Nephron (organoid): ENCODE data around the gene SHISA6.

Experiments used
- H3K27ac Mint-ChIP-seq, 3 experiments: 2 replicates each; pipeline ENCODE4 v1.8.0; 2020; ENCODE audit warnings: mixed read lengths in 3 of 3, mild to moderate bottlenecking in 2 of 3, moderate library complexity in 1 of 3
- H3K27me3 Mint-ChIP-seq: 2 replicates; pipeline ENCODE4 v1.8.0; 2021; ENCODE audit warnings: low read depth, mild to moderate bottlenecking, moderate library complexity, mixed read lengths
- H3K36me3 Mint-ChIP-seq: 2 replicates; pipeline ENCODE4 v1.8.0; 2020; ENCODE audit warnings: low read depth, mixed read lengths
- H3K4me1 Mint-ChIP-seq: 2 replicates; pipeline ENCODE4 v1.8.0; 2020; ENCODE audit warnings: mixed read lengths
- H3K4me3 Mint-ChIP-seq, 3 experiments: 2 replicates each; pipeline ENCODE4 v1.8.0; 2020; ENCODE audit warnings: mild to moderate bottlenecking in 3 of 3, mixed read lengths in 3 of 3, moderate library complexity in 2 of 3
- H3K9me3 Mint-ChIP-seq: 2 replicates; pipeline ENCODE4 v1.8.0; 2020; ENCODE audit warnings: mixed read lengths
- CTCF ChIP-seq, 3 experiments: fragments of 200-600 bp; sonication (generic); IDR thresholded peaks; one replicate each; pipeline ENCODE4 v1.5.0; 2021; ENCODE audit warnings: antibody characterized with exemption in 3 of 3; ENCODE audit not compliant: unreplicated experiment in 3 of 3

Gene SHISA6

GRCh38 chr17:11278186-11278991 lies 37.4 kb downstream of the SHISA6 start:
- H3K27me3 Mint-ChIP-seq: no peaks in the 10 kb centered on the region
- peaks cover 16% of the 10 kb centered on the region for H3K9me3 Mint-ChIP-seq
- H3K4me1 Mint-ChIP-seq: peaks cover 6% of the 10 kb centered on the region
- no peak for TF ChIP-seq CTCF (IDR thresholded peaks at IDR 0.05; ENCODE audit: unreplicated experiment in 3 of 3)
- no peak overlapping the region for H3K4me3 Mint-ChIP-seq
- H3K36me3 Mint-ChIP-seq: no peaks in the 10 kb centered on the region
- H3K27ac Mint-ChIP-seq: peak overlapping the region in 1 of 3 experiments; percentile 6

GRCh38 chr17:11278992-11279270 lies 37.9 kb downstream of the SHISA6 start:
- peak overlapping the region in 1 of 3 experiments; percentile 6 for H3K27ac Mint-ChIP-seq
- no peak overlapping the region for H3K4me3 Mint-ChIP-seq
- no peak for TF ChIP-seq CTCF (IDR thresholded peaks at IDR 0.05; ENCODE audit: unreplicated experiment in 3 of 3)
- H3K36me3 Mint-ChIP-seq: no peaks in the 10 kb centered on the region
- peaks cover 18% of the 10 kb centered on the region for H3K9me3 Mint-ChIP-seq
- no peaks in the 10 kb centered on the region for H3K27me3 Mint-ChIP-seq
- peaks cover 6% of the 10 kb centered on the region for H3K4me1 Mint-ChIP-seq

GRCh38 chr17:11279776-11280344 lies 38.8 kb downstream of the SHISA6 start:
- Mint-ChIP-seq H3K4me3 (no peak overlapping the region), H3K27me3 (peaks cover 7% of the 10 kb centered on the region), H3K9me3 (peaks cover 22% of the 10 kb centered on the region), H3K4me1 (peaks cover 6% of the 10 kb centered on the region), H3K36me3 (no peaks in the 10 kb centered on the region), H3K27ac (no peak overlapping the region)
- TF ChIP-seq CTCF (IDR thresholded peaks at IDR 0.05; ENCODE audit: unreplicated experiment in 3 of 3): no peak

GRCh38 chr17:11282586-11282985 lies 41.6 kb downstream of the SHISA6 start:
- Mint-ChIP-seq H3K9me3 (peaks cover 22% of the 10 kb centered on the region), H3K27ac (no peak overlapping the region), H3K36me3 (no peaks in the 10 kb centered on the region), H3K27me3 (peaks cover 21% of the 10 kb centered on the region), H3K4me3 (no peak overlapping the region), H3K4me1 (peaks cover 6% of the 10 kb centered on the region)
- no peak for TF ChIP-seq CTCF (IDR thresholded peaks at IDR 0.05; ENCODE audit: unreplicated experiment in 3 of 3)

- peaks cover 20% of the 10 kb centered on the region for H3K9me3 Mint-ChIP-seq
- H3K4me3 Mint-ChIP-seq: no peak overlapping the region
- no peaks in the 10 kb centered on the region for H3K36me3 Mint-ChIP-seq
- H3K27me3 Mint-ChIP-seq: peaks cover 21% of the 10 kb centered on the region
- H3K4me1 Mint-ChIP-seq: no peaks in the 10 kb centered on the region
- no peak overlapping the region for H3K27ac Mint-ChIP-seq
- no peak for TF ChIP-seq CTCF (IDR thresholded peaks at IDR 0.05; ENCODE audit: unreplicated experiment in 3 of 3)
Observed at GRCh38 chr17:11284811-11285210, 43.8 kb downstream of the SHISA6 start.

- H3K9me3 Mint-ChIP-seq: peaks cover 13% of the 10 kb centered on the region
- H3K4me1 Mint-ChIP-seq: no peaks in the 10 kb centered on the region
- H3K27ac Mint-ChIP-seq: no peak overlapping the region
- H3K4me3 Mint-ChIP-seq: no peak overlapping the region
- TF ChIP-seq CTCF (IDR thresholded peaks at IDR 0.05; ENCODE audit: unreplicated experiment in 3 of 3): no peak
- no peaks in the 10 kb centered on the region for H3K36me3 Mint-ChIP-seq
- peaks cover 21% of the 10 kb centered on the region for H3K27me3 Mint-ChIP-seq
Observed at GRCh38 chr17:11285946-11286345, 44.9 kb downstream of the SHISA6 start.
